H9 (cell line): ENCODE data around the gene HOXD12. TPM values are rescaled to one million over a fixed set of nuclear protein-coding genes. Genes with fewer than 3 reads are reported as not detected.

Experiments used
- DNase-seq: peaks from one replicate; pipeline ENCODE4 v3.0.0-alpha.2; 2017
- H2AFZ ChIP-seq: one replicate; pipeline ENCODE4 v1.6.1; 2013; ENCODE audit warnings: mild to moderate bottlenecking, low read length, control low read depth, moderate library complexity
- H2AK5ac ChIP-seq: 2 replicates; pipeline ENCODE4 v1.6.1; 2013; ENCODE audit warnings: low read length, control low read depth, mixed read lengths; ENCODE audit not compliant: insufficient read length
- H2BK120ac ChIP-seq: one replicate; pipeline ENCODE4 v1.6.1; 2013; ENCODE audit warnings: low read depth, mild to moderate bottlenecking, low read length, control low read depth, inconsistent platforms; ENCODE audit not compliant: poor library complexity, severe bottlenecking
- H2BK12ac ChIP-seq: 2 replicates; pipeline ENCODE4 v1.6.1; 2013; ENCODE audit warnings: low read length, control low read depth, mixed read lengths, low read depth; ENCODE audit not compliant: insufficient read length
- H2BK15ac ChIP-seq: 2 replicates; pipeline ENCODE4 v1.6.1; 2013; ENCODE audit warnings: low read depth, low read length, control low read depth
- H2BK20ac ChIP-seq: one replicate; pipeline ENCODE4 v1.6.1; 2013; ENCODE audit warnings: low read depth, mild to moderate bottlenecking, low read length, control low read depth, inconsistent platforms; ENCODE audit not compliant: poor library complexity, severe bottlenecking
- H2BK5ac ChIP-seq: 2 replicates; pipeline ENCODE4 v1.6.1; 2013; ENCODE audit warnings: low read length, control low read depth, mixed read lengths; ENCODE audit not compliant: insufficient read length
- H3K14ac ChIP-seq: 2 replicates; pipeline ENCODE4 v1.6.1; 2013; ENCODE audit warnings: low read length, control low read depth; ENCODE audit not compliant: insufficient read depth
- H3K18ac ChIP-seq: 2 replicates; pipeline ENCODE4 v1.6.1; 2013; ENCODE audit warnings: low read depth, mild to moderate bottlenecking, mixed read lengths, low read length, control low read depth; ENCODE audit not compliant: insufficient read length
- H3K23ac ChIP-seq: 2 replicates; pipeline ENCODE4 v1.6.1; 2013; ENCODE audit warnings: low read length, control low read depth, mixed read lengths, low read depth; ENCODE audit not compliant: insufficient read length
- H3K23me2 ChIP-seq: 2 replicates; pipeline ENCODE4 v1.6.1; 2013; ENCODE audit warnings: low read depth, mild to moderate bottlenecking, mixed read lengths, low read length, control low read depth; ENCODE audit not compliant: insufficient read length, poor library complexity, severe bottlenecking
- H3K27ac ChIP-seq: 2 replicates; pipeline ENCODE4 v1.5.1; 2013; ENCODE audit warnings: low read length, control low read depth, mixed read lengths, low read depth; ENCODE audit not compliant: insufficient read length
- H3K27me3 ChIP-seq: 2 replicates; pipeline ENCODE4 v1.6.1; 2013; ENCODE audit warnings: low read length, control low read depth, inconsistent platforms; ENCODE audit not compliant: insufficient read depth
- H3K4ac ChIP-seq: 2 replicates; pipeline ENCODE4 v1.6.1; 2013; ENCODE audit warnings: low read depth, mild to moderate bottlenecking, control low read depth, inconsistent platforms, low read length, moderate library complexity
- H3K4me1 ChIP-seq: 2 replicates; pipeline ENCODE4 v1.6.1; 2013; ENCODE audit warnings: low read length, control low read depth, inconsistent platforms; ENCODE audit not compliant: insufficient read depth
- H3K4me2 ChIP-seq: 2 replicates; pipeline ENCODE4 v1.6.1; 2013; ENCODE audit warnings: low read length, control low read depth, mixed read lengths; ENCODE audit not compliant: insufficient read length, insufficient read depth
- H3K56ac ChIP-seq: 2 replicates; pipeline ENCODE4 v1.6.1; 2013; ENCODE audit warnings: low read depth, mild to moderate bottlenecking, mixed read lengths, low read length, control low read depth; ENCODE audit not compliant: insufficient read length
- H3K79me1 ChIP-seq: 2 replicates; pipeline ENCODE4 v1.6.1; 2013; ENCODE audit warnings: low read depth, mild to moderate bottlenecking, moderate library complexity, low read length, control low read depth, inconsistent platforms; ENCODE audit not compliant: insufficient read depth, poor library complexity, severe bottlenecking
- H3K79me2 ChIP-seq: 2 replicates; pipeline ENCODE4 v1.6.1; 2013; ENCODE audit warnings: low read length, control low read depth, inconsistent platforms; ENCODE audit not compliant: insufficient read depth
- H3K9ac ChIP-seq: 2 replicates; pipeline ENCODE4 v1.6.1; 2013; ENCODE audit warnings: low read length, control low read depth, mixed read lengths; ENCODE audit not compliant: insufficient read length; ENCODE audit errors: extremely low read depth
- H3K9me3 ChIP-seq: one replicate; pipeline ENCODE4 v1.6.1; 2013; ENCODE audit warnings: low read depth, low read length, inconsistent platforms; ENCODE audit not compliant: control insufficient read depth
- H3T11ph ChIP-seq: one replicate; pipeline ENCODE4 v1.6.1; 2013; ENCODE audit warnings: mild to moderate bottlenecking, low read length, control low read depth, inconsistent platforms
- H4K20me1 ChIP-seq: one replicate; pipeline ENCODE4 v1.6.1; 2013; ENCODE audit not compliant: control insufficient read depth, insufficient read length, insufficient read depth
- H4K5ac ChIP-seq: 2 replicates; pipeline ENCODE4 v1.6.1; 2013; ENCODE audit warnings: low read depth, mild to moderate bottlenecking, mixed read lengths, low read length, control low read depth; ENCODE audit not compliant: insufficient read length
- H4K8ac ChIP-seq: replicated peaks from 2 replicates; pipeline ENCODE4 v1.6.1; 2013; ENCODE audit warnings: low read length, control low read depth, mixed read lengths, low read depth; ENCODE audit not compliant: insufficient read length
- H4K91ac ChIP-seq: 2 replicates; pipeline ENCODE4 v1.6.1; 2013; ENCODE audit warnings: low read depth, mild to moderate bottlenecking, moderate library complexity, mixed read lengths, low read length, control low read depth; ENCODE audit not compliant: insufficient read length
- H3K27ac Mint-ChIP-seq, 3 experiments: 2 replicates in 2 of 3; 3 replicates in 1 of 3; pipeline ENCODE4 v1.8.0; 2020 to 2021; ENCODE audit warnings: mixed read lengths in 3 of 3, mild to moderate bottlenecking in 1 of 3, moderate library complexity in 1 of 3
- H3K27me3 Mint-ChIP-seq: 2 replicates; pipeline ENCODE4 v1.8.0; 2021; ENCODE audit warnings: low read depth, mild to moderate bottlenecking, moderate library complexity, mixed read lengths
- H3K36me3 Mint-ChIP-seq, 3 experiments: 2 replicates in 2 of 3; 3 replicates in 1 of 3; pipeline ENCODE4 v1.8.0; 2020 to 2021; ENCODE audit warnings: low read depth in 3 of 3, mixed read lengths in 3 of 3; ENCODE audit not compliant: insufficient read depth in 1 of 3
- H3K4me1 Mint-ChIP-seq, 2 experiments: 2 replicates each; pipeline ENCODE4 v1.8.0; 2020; ENCODE audit warnings: mixed read lengths in 2 of 2
- H3K4me3 Mint-ChIP-seq, 2 experiments: 2 replicates in 1 of 2; 3 replicates in 1 of 2; pipeline ENCODE4 v1.8.0; 2020 to 2021; ENCODE audit warnings: mild to moderate bottlenecking in 2 of 2, mixed read lengths in 2 of 2, moderate library complexity in 1 of 2
- H3K9me3 Mint-ChIP-seq, 2 experiments: 2 replicates in 1 of 2; 3 replicates in 1 of 2; pipeline ENCODE4 v1.8.0; 2020; ENCODE audit warnings: mild to moderate bottlenecking in 2 of 2, mixed read lengths in 2 of 2, moderate library complexity in 1 of 2
- WGBS: extraction: QIAGEN DNeasy Blood & Tissue Kit; methylation state at CpG from one replicate; pipeline ENCODE4 v1.1.7; 2013; ENCODE audit warnings: missing lambda C conversion rate, low lambda C conversion rate, mixed read lengths; ENCODE audit not compliant: insufficient read length; ENCODE audit errors: extremely low coverage; 5-methylcytosine and 5-hydroxymethylcytosine counted together
- total RNA-seq: library from RNA; stranded (reverse); gene quantifications from 2 replicates; pipeline ENCODE4 v1.2.1, GENCODE V29; 2021
- TF ChIP-seq, protein P1 (sequence below): fragments of 200-600 bp; sonication (generic); conservative IDR thresholded peaks from 3 replicates; pipeline ENCODE4 v1.8.0; 2021; ENCODE audit warnings: antibody characterized with exemption, mild to moderate bottlenecking

The HOXD12 gene
- total RNA-seq, 1 experiment from 2014 or later, result not detected

DNA sequence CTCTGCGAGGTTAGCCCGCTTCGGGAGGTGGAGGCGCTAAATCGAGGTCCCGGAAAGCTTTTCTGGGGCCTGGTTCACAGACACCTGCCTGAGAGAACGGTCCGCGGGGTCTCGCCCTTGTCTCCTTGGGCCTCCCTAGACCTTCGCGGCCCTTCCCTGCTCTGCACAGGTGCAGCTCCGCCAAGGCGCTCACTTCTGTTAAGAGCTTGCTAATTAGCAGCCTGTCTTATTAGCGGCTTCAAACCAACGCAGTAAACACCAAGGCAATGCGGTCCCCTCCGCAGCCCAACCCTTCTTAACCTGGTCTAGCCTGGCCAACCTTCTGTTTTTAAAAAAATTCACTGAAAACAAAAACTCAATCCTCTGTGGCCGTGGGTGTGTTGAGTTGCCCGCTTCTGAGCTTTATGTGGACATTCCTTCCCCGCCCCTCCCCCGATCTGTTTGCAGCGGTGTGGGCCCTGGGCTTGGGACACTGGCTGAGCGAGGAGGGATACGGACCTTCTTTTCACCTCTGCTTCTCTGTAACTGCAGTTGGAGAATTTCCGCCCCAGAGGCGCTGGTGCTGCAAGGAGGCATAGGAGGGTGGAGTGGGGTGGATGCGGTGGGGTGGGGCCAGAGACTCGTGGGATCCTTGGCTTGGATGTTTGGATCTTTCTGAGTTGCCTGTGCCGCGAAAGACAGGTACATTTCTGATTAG lies 48.4 kb downstream of the HOXD12 start:
- Histone ChIP-seq H3K27me3 (peaks cover 96% of the 10 kb centered on the region), H2BK12ac (no peak overlapping the region), H2BK120ac (no peak overlapping the region), H2AK5ac (no peak overlapping the region), H2BK5ac (no peak overlapping the region), H3K23me2 (no peaks in the 10 kb centered on the region), H4K5ac (no peak overlapping the region), H2AFZ (no peak overlapping the region), H4K20me1 (no peaks in the 10 kb centered on the region), H2BK20ac (no peak overlapping the region), H3K27ac (no peak overlapping the region), H3K56ac (no peak overlapping the region), H3K9ac (no peak overlapping the region), H3K14ac (no peak overlapping the region), H3K23ac (no peak overlapping the region), H3K4me1 (no peaks in the 10 kb centered on the region; the same call in 1 of the 2 replicates), H4K8ac (no peak overlapping the region), H3K4ac (no peak overlapping the region), H3K9me3 (no peaks in the 10 kb centered on the region), H4K91ac (no peak overlapping the region), H3T11ph (no peak overlapping the region), H3K18ac (no peak overlapping the region), H2BK15ac (no peak overlapping the region), H3K4me2 (no peak overlapping the region), H3K79me1 (no peaks in the 10 kb centered on the region), H3K79me2 (no peaks in the 10 kb centered on the region)
- no peak for DNase-seq
- Mint-ChIP-seq H3K4me3 (peak overlapping the region in 1 of 2 experiments; percentile 67; a peak in 3 of 5 replicates), H3K9me3 (peaks cover 3 to 8% of the 10 kb centered on the region in 2 experiments; a peak in 3 of 5 replicates), H3K27me3 (peaks cover 100% of the 10 kb centered on the region), H3K4me1 (peaks cover 2 to 21% of the 10 kb centered on the region in 2 experiments; a peak in 3 of 4 replicates), H3K27ac (no peak overlapping the region), H3K36me3 (no peaks in the 10 kb centered on the region; a peak in 1 of 7 replicates)
- TF ChIP-seq, protein P1, sequence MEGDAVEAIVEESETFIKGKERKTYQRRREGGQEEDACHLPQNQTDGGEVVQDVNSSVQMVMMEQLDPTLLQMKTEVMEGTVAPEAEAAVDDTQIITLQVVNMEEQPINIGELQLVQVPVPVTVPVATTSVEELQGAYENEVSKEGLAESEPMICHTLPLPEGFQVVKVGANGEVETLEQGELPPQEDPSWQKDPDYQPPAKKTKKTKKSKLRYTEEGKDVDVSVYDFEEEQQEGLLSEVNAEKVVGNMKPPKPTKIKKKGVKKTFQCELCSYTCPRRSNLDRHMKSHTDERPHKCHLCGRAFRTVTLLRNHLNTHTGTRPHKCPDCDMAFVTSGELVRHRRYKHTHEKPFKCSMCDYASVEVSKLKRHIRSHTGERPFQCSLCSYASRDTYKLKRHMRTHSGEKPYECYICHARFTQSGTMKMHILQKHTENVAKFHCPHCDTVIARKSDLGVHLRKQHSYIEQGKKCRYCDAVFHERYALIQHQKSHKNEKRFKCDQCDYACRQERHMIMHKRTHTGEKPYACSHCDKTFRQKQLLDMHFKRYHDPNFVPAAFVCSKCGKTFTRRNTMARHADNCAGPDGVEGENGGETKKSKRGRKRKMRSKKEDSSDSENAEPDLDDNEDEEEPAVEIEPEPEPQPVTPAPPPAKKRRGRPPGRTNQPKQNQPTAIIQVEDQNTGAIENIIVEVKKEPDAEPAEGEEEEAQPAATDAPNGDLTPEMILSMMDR, result no peak
- no CpG with 5 or more reads among the region's 31 CpGs for WGBS
